Peyer's patch (tissue), 4 donors: ENCODE measurements around the gene CTTNBP2NL.

Source experiments
- CTCF ChIP-seq, 6 experiments: fragments of 450-650 bp in 4 of 6; fragments of 200-600 bp in 2 of 6; sonication (generic) in 1 of 6; IDR thresholded peaks; one replicate each; pipeline ENCODE4 v1.5.1; 2017 to 2019; ENCODE audit warnings: antibody characterized with exemption in 6 of 6, mild to moderate bottlenecking in 3 of 6, moderate library complexity in 1 of 6
- POLR2A ChIP-seq, 2 donors: fragments of 450-650 bp; IDR thresholded peaks; one replicate each; pipeline ENCODE4 v1.5.1; 2017; ENCODE audit warnings: antibody characterized with exemption in 2 of 2, mild to moderate bottlenecking in 2 of 2, moderate library complexity in 2 of 2

GRCh38 chr1:112387807-112388206, 8.2 kb upstream of the CTTNBP2NL start:
- no peak for TF ChIP-seq POLR2A (IDR thresholded peaks at IDR 0.05)
- no peak for TF ChIP-seq CTCF (IDR thresholded peaks at IDR 0.05)
